Panc1 (cell line): ENCODE measurements around the gene CASP4. TPM values are rescaled to one million over a fixed set of nuclear protein-coding genes. Genes with fewer than 3 reads are reported as not detected.

Experiments used
- ATAC-seq: fragments of 200-7000 bp; cut with Tn5 transposase; 2 replicates; pipeline ENCODE4 v1.9.1; 2020; ENCODE audit warnings: mild to moderate bottlenecking, moderate library complexity
- BruUV-seq: library from RNA; stranded (reverse); fragments of 400-500 nt; replicated peaks from 2 replicates; lab custom pipeline; 2021; lab: Mats Ljungman, UMichigan
- CTCF ChIA-PET: fragments of 300-600 bp; sonication (Branson Sonifier 250); formaldehyde crosslinking; loops from one replicate; lab custom pipeline; 2022; ENCODE audit warnings: antibody characterized with exemption; lab: Charles Lee
- POLR2A ChIA-PET: fragments of 300-600 bp; sonication (Branson Sonifier 250); formaldehyde crosslinking; loops from one replicate; lab custom pipeline; 2022; ENCODE audit warnings: antibody characterized with exemption; lab: Charles Lee
- DNase-seq: peaks from one replicate; pipeline ENCODE4 v3.0.0-alpha.2; 2010; ENCODE audit warnings: low read depth, low spot score
- H3K27ac ChIP-seq: 2 replicates; pipeline ENCODE4 v1.5.1; 2011; ENCODE audit warnings: mild to moderate bottlenecking, low read length, inconsistent platforms
- H3K27me3 ChIP-seq: fragments of 200-500 bp; sonication (Bioruptor generic); 2 replicates; pipeline ENCODE4 v1.6.0; 2014; ENCODE audit warnings: low read length, inconsistent platforms; ENCODE audit not compliant: control insufficient read depth, insufficient read depth
- H3K36me3 ChIP-seq: fragments of 200-500 bp; sonication (Bioruptor generic); 2 replicates; pipeline ENCODE4 v1.5.1; 2014; ENCODE audit warnings: inconsistent platforms, mild to moderate bottlenecking, low read length, moderate library complexity; ENCODE audit not compliant: control insufficient read depth, insufficient read depth
- H3K4me1 ChIP-seq: 2 replicates; pipeline ENCODE4 v1.5.1; 2011; ENCODE audit warnings: inconsistent platforms, mild to moderate bottlenecking, low read length, moderate library complexity; ENCODE audit not compliant: control insufficient read depth, insufficient read depth
- H3K4me3 ChIP-seq, 2 experiments: 2 replicates each; pipeline ENCODE4 v1.5.1; 2011 to 2012; ENCODE audit warnings: low read depth in 2 of 2, low read length in 2 of 2, mild to moderate bottlenecking in 2 of 2, inconsistent platforms in 1 of 2, moderate library complexity in 1 of 2
- H3K9me3 ChIP-seq: fragments of 200-500 bp; sonication (Bioruptor generic); 2 replicates; pipeline ENCODE4 v1.5.1; 2014; ENCODE audit warnings: low read depth, mild to moderate bottlenecking, inconsistent platforms, low read length, moderate library complexity; ENCODE audit not compliant: control insufficient read depth, insufficient read depth
- POLR2AphosphoS5 ChIP-seq: IDR thresholded peaks from 2 replicates; pipeline ENCODE4 v1.6.1; 2012; ENCODE audit warnings: mild to moderate bottlenecking, low read depth, low read length, moderate library complexity
- SIN3A ChIP-seq: IDR thresholded peaks from 2 replicates; pipeline ENCODE4 v1.6.1; 2012; ENCODE audit warnings: low read depth, mild to moderate bottlenecking, low read length, moderate library complexity, borderline replicate concordance; ENCODE audit not compliant: insufficient read depth
- TCF7L2 ChIP-seq: IDR thresholded peaks from 2 replicates; pipeline ENCODE4 v1.6.1; 2011; ENCODE audit warnings: mild to moderate bottlenecking, low read depth, low read length, inconsistent platforms
- in situ Hi-C: cut with HindIII; loops from 2 replicates; pipeline ENCODE4 v1.10.0; 2016; ENCODE audit warnings: low sequenced_read_pairs, low pct_unique_long_range_greater_than_20kb
- intact Hi-C: fragments of 100-400 bp; cut with micrococcal nuclease; formaldehyde crosslinking; loops from one replicate; pipeline ENCODE4 v1.10.0; 2022; ENCODE audit not compliant: unreplicated experiment
- total RNA-seq: library from RNA; stranded (reverse); gene quantifications from one replicate; pipeline ENCODE4 v1.2.1, GENCODE V29; 2021; ENCODE audit not compliant: unreplicated experiment
- TF ChIP-seq, protein P1 (sequence below): fragments of 450-650 bp; IDR thresholded peaks from 2 replicates; pipeline ENCODE4 v1.5.1; 2017; ENCODE audit warnings: mild to moderate bottlenecking
- TF ChIP-seq, protein P2 (sequence below), 2 experiments: IDR thresholded peaks; 2 replicates each; pipeline ENCODE4 v1.6.1; 2011 to 2012; ENCODE audit warnings: low read depth in 2 of 2, control low read depth in 1 of 2, low read length in 1 of 2, mild to moderate bottlenecking in 1 of 2, moderate library complexity in 1 of 2; ENCODE audit not compliant: insufficient read depth in 1 of 2

CASP4 gene
- total RNA-seq, 1 experiment from 2014 or later: 25.8 TPM

DNA sequence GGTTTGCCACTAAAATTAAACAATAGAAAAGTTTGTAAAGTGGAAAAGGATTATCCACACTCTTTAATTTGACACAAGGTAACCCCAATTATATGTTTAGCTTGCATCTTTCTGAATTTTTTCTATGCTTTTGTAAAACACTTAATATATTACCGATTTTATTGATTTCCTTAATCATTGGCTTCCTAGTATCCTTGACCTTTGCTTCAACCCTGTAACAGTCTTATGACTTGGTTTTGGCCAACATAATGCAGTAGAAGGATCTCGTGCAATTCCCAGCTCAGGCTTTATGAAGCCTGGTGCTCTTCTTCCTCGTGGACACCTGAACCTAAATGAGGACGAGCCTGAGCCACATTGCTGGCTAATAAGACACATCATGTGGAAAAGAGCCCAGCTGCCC is 23.6 kb upstream of the CASP4 start:
- Histone ChIP-seq H3K9me3 (no peaks in the 10 kb centered on the region), H3K4me3 (no peak overlapping the region), H3K36me3 (no peaks in the 10 kb centered on the region), H3K27ac (no peak overlapping the region), H3K4me1 (no peaks in the 10 kb centered on the region), H3K27me3 (no peaks in the 10 kb centered on the region)
- in situ Hi-C loops: no loop called here
- no peak for DNase-seq
- BruUV-seq: no TSS peak
- intact Hi-C loops: no loop called here
- TF ChIP-seq SIN3A (no peak), TCF7L2 (no peak), POLR2AphosphoS5 (no peak)
- TF ChIP-seq, protein P1, sequence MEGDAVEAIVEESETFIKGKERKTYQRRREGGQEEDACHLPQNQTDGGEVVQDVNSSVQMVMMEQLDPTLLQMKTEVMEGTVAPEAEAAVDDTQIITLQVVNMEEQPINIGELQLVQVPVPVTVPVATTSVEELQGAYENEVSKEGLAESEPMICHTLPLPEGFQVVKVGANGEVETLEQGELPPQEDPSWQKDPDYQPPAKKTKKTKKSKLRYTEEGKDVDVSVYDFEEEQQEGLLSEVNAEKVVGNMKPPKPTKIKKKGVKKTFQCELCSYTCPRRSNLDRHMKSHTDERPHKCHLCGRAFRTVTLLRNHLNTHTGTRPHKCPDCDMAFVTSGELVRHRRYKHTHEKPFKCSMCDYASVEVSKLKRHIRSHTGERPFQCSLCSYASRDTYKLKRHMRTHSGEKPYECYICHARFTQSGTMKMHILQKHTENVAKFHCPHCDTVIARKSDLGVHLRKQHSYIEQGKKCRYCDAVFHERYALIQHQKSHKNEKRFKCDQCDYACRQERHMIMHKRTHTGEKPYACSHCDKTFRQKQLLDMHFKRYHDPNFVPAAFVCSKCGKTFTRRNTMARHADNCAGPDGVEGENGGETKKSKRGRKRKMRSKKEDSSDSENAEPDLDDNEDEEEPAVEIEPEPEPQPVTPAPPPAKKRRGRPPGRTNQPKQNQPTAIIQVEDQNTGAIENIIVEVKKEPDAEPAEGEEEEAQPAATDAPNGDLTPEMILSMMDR: no peak
- TF ChIP-seq, protein P2, sequence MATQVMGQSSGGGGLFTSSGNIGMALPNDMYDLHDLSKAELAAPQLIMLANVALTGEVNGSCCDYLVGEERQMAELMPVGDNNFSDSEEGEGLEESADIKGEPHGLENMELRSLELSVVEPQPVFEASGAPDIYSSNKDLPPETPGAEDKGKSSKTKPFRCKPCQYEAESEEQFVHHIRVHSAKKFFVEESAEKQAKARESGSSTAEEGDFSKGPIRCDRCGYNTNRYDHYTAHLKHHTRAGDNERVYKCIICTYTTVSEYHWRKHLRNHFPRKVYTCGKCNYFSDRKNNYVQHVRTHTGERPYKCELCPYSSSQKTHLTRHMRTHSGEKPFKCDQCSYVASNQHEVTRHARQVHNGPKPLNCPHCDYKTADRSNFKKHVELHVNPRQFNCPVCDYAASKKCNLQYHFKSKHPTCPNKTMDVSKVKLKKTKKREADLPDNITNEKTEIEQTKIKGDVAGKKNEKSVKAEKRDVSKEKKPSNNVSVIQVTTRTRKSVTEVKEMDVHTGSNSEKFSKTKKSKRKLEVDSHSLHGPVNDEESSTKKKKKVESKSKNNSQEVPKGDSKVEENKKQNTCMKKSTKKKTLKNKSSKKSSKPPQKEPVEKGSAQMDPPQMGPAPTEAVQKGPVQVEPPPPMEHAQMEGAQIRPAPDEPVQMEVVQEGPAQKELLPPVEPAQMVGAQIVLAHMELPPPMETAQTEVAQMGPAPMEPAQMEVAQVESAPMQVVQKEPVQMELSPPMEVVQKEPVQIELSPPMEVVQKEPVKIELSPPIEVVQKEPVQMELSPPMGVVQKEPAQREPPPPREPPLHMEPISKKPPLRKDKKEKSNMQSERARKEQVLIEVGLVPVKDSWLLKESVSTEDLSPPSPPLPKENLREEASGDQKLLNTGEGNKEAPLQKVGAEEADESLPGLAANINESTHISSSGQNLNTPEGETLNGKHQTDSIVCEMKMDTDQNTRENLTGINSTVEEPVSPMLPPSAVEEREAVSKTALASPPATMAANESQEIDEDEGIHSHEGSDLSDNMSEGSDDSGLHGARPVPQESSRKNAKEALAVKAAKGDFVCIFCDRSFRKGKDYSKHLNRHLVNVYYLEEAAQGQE (IDR thresholded peaks at IDR 0.05; ENCODE audit: insufficient read depth in 1 of 2, low read depth in 2 of 2, low read length in 1 of 2): no peak
- no peak for ATAC-seq
- ChIA-PET CTCF (no interaction called here), POLR2A (no interaction called here)

DNA sequence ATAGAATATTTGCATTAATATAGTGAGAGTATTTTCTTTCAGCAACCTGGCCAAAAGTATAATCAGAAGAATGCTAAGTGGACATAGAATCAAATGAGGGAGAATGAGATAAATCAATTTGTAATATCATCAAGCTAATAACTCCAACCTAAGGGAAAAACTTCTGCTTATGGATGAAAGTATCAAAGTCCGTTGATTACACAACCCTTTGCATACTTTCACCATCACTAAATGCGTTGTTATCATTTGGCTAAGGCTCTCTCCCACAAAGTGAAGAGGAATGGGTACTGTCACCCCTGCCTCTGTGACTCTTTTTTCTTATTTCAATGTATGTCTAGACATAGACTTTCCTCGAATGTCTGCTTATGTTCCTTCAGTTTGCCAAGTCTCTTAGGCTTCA is 16.4 kb upstream of the CASP4 start:
- H3K4me3 ChIP-seq: no peak overlapping the region
- in situ Hi-C loops: no loop called here
- no peaks in the 10 kb centered on the region for H3K9me3 ChIP-seq
- ChIA-PET CTCF (no interaction called here), POLR2A (no interaction called here)
- no TSS peak for BruUV-seq
- TF ChIP-seq POLR2AphosphoS5: no peak
- TF ChIP-seq, protein P2 (IDR thresholded peaks at IDR 0.05; ENCODE audit: insufficient read depth in 1 of 2, low read depth in 2 of 2, low read length in 1 of 2): no peak
- TF ChIP-seq TCF7L2: no peak
- TF ChIP-seq SIN3A: no peak
- TF ChIP-seq, protein P1: no peak
- H3K27me3 ChIP-seq: no peaks in the 10 kb centered on the region
- intact Hi-C loops: no loop called here
- ATAC-seq: no peak
- no peaks in the 10 kb centered on the region for H3K4me1 ChIP-seq
- no peaks in the 10 kb centered on the region for H3K36me3 ChIP-seq
- DNase-seq: no peak
- no peak overlapping the region for H3K27ac ChIP-seq
